NOMO-1 treated with DMSO at 0.1 percent for 48 hours (cell line): Measurements from ENCODE around the gene FPR1.
"Not testable (repeated sequence)": the region's sequence is repeated elsewhere in the genome, so short reads cannot be mapped to it uniquely, and the experiment has no call there.

Experiments used
- DNase-seq: peaks from one replicate; lab custom pipeline; 2025; ENCODE audit not compliant: unreplicated experiment; lab: John Stamatoyannopoulos, UW

The FPR1 gene

DNA sequence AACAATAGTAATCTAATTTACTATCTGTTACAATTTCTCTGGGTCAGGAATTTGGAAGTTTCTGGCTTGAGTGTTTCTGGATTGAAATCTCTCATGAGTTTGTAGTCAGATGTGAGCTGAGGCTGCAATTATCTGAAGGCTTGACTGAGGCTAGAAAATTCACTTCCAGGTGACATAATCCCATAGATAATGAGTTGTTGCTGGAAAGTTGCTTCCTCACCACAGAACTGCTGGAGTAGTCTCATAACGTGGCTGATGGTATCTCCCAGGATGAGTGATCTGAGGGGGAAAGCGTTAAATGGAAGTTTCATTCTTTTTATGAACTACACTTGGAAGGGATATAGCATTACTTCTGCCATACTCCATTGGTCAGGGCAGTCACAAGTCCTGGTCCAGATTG lies 28.0 kb upstream of the FPR1 start:
- DNase-seq = no peak

DNA sequence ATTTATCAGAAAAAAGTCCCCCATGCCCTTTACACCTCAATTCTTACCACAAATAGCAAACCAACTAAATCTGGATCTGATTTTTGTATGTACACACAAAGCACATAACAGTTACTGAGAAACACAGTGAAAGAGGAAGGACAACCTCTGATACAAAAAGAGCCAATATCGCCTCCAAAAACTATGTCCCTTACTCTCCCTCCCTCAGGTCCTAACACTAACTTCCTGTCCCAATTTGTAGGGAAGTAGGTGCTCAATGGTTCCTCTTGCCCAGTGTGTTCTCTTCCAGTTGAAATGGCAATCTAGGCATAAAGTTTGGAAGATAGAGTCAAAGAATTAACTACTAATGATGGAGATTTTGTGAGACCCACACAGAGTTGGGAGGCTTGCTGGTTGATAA lies 27.5 kb upstream of the FPR1 start:
- no peak for DNase-seq

DNA sequence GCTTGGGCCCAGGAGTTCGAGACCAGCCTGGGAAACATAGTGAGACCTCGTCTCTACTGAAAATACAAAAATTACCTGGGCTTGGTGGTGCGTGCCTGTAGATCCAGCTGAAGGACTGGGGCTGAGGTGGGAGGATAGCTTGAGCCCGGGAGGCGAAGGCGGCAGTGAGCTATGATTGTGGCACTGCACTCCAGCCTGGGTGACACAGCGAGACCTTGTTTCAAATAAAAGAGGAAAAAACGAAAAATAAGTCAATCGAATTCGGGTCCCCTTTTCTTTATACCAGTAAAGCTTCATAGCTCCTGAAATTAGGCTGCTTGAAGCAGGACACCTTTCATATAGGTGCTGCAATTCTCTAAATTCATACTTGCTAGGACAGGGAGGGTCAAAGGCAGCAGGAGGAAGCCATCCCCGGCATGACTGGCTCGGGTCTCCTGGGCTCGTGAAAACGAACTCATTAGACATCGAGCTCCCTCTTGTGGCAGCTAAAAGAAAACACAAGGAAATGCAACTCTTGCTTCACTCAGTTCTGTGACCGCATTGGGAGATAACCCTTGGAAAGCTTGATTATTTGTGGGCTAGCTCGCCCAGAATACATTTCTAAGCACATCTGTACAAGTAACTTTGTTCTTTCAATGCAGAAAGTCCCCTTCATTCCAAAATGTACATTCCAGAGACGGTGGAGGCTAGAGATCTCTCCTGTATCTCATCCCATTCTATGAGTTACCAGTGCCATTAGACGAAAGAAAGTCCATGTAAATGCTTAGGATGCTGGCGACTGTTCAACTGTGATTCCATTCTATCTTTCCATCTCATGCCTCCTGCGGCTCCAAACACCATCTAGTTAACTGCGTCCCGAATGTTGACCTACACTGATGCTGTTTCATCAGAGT lies 26.1 kb upstream of the FPR1 start:
- DNase-seq = peak; percentile 77

DNA sequence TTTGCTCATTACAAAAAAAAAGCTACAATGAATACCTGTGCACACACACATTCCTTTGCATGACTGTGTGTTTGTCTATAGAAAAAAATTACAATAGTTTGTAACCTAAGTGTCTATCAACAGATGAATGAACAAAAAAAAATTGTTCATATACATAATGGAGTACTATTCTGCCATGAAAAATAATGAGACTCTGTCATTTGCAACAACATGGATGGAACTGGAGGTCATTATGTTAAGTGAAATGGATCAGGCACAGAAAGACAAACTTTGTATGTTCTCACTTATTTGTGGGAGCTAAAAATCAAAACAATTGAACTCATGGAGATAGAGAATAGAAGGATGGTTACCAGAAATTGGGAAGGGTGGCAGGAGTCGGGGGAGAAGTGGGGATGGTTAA lies 24.9 kb upstream of the FPR1 start:
- not testable (repeated sequence) for DNase-seq

DNA sequence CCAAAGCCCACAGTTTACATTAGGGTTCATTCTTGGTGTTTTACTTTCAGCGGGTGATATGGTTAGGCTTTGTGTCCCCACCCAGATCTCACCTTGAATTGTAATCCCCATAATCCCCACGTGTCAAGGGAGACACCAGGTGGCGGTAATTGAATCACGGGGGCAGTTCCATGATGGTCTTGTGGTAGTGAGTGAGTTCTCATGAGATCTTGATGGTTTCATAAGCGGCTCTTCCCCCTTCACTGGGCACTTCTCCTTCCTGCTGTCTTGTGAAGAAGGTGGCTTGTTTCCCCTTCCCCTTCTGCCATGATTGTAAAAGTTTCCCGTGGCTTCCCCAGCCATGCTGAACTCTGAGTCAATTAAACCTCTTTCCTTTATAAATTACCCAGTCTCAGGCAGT lies 21.3 kb upstream of the FPR1 start:
- peak; percentile 20 for DNase-seq

DNA sequence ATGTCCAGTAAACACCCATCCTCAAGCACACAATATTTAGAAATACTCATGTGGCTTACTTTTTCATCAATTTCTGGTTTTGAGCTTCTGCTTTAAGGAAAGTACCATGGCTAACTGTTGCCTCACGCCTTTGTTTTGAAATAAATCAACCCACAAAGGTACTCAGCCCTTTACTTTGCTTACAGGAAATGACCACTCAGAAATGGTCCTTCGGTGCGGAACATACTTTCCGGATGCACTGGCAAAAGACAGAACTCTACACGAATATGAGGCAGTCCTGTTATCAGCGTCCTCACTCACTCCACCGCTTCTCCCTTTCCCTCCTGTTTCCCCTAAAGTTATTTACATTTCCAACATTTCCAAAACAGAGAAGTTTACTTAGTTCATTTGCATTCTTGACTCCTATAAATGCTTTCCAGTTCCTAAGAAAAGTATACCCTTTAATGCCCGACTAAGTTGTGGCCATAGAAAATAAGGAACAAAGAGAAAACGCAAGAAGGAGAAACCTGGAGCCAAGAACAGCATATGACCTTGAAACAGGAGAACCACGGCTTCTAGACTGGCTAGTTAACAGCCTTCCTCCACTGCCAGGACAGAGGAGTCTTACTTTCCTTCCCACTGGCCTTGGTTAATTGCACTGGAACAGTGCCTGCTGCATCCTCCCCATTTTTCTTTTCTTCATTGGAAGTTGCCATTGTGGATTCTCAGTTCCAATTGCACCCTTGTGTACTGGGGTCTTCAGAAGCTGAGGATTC lies 19.9 kb upstream of the FPR1 start:
- DNase-seq = peak; percentile 95

DNA sequence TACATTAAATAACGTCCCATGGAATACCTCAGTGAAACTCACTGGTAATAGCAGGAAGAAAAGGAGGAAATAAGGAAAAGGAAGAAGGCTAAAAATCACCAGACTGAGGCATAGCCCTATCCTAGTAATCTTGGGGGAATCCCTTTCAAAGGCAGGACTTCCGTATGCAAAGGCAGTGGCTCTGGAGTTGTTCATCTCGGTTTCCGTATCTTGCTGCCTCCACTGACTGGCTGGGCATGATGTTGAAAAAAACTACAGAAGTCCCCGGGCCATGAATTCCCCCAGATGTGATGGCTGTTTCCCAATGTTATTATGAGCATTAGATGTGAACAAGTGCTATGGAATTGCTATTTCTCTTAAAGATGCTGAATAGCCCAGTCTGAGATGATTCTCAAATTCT lies 14.8 kb upstream of the FPR1 start:
- no peak for DNase-seq

DNA sequence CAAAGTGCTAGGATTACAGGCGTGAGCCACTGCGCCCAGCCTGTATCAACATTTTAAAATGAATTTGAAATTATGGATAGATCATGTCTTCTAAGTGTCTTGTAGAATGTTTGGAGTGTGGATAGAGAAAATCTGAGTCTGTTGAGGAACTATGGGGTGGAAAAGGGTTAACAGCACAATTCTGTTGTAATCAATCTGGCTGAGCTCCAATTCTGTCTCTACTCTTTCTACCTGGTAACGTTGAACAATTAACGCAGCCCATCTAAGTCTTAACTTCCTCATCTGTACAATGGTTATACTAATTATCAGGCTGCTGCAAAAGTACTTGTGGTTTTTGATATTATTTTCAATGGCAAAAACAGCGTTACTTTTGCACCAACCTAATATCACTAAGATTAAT lies 13.4 kb upstream of the FPR1 start:
- peak; percentile 61 for DNase-seq

DNA sequence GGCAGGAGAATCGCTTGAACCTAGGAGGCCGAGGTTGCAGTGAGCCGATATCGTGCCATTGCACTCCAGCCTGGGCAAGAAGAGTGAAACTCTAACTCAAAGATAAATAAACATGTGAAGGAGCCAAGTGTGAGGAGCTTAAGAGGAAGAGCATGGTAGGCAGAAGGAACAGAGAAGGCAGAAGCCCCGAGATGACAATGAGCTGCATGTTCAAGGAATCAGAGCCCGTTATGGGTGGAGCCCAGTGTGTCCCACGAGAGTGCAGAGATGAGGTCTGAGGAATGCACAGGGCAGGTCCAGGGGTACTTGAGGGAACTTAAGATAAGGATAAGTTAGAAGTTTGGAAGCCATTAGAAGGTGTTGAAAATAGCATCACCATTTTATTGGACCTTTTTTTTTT lies 10.0 kb upstream of the FPR1 start:
- DNase-seq = no peak

DNA sequence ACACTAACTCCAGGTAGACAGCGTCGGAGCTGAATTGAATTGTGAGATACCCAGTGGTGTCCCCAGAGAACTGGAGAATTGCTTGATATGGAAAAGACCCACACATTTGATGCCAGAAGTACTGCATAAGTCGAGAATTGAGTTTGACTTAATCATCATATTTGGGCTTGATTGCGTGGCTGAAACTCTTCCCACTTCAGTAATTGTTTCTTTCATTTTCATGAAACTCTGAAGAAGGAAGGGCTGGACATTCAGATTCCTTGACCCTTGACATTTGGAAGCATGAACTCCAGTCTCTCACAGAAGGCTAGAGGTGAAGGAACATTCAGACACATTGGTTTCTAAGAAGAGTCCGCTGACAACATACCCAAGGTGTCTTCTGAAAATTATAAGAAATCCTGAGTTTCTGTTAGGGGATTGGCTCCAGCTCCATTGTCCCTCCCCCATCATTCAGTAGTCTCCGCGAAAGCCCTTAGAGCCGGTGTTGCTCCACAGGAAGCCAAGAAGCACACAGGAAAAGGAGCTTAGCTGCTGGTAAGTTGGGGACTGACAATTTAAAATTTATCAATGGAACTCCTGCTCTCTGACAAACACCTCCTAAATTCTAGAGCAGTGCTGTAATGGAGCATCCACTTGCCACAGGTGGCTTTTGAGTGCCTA lies 9.1 kb upstream of the FPR1 start, which contains the start of gene FPR2:
Gene FPR2 (plus strand): TSS at position 484 of the 660 bp plus-strand sequence. CDS start 7,479 bp downstream, outside the sequence.
- DNase-seq = peak; percentile 54

DNA sequence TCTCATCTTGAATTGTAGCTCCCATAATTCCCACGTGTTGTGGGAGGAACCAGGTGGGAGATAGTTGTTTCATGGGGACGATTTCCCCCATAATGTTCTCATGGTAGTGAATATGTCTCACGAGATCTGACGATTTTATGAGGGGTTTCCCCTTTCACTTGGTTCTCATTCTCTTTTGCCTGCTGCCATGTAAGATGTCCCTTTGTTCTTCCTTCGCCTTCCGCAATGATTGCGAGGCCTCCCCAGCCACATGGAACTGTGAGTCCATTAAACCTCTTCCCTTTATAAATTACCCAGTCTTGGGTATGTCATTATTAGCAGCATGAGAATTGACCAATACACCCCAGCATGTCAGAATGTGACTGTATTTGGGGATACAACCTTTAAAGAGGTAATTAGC lies 3.9 kb upstream of the FPR1 start:
- DNase-seq = no peak

DNA sequence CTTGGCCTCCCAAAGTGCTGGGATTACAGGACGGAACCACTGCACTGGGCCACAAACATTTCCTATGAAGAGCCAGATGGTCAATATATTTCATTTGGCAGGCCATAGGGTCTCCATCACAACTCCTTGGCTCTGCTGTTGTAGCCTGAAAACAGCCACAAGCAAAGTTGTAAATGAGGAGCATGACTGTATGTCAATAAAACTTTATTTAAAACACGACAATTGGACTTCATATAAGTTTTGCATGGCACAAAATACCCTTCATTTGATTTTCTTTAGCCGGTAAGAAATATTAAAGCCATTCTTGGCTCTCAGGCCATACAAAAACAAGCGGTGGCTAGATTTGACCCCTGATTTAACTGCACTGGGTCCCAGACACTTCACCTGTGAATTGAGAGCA lies 3.1 kb upstream of the FPR1 start:
- DNase-seq = no peak

DNA sequence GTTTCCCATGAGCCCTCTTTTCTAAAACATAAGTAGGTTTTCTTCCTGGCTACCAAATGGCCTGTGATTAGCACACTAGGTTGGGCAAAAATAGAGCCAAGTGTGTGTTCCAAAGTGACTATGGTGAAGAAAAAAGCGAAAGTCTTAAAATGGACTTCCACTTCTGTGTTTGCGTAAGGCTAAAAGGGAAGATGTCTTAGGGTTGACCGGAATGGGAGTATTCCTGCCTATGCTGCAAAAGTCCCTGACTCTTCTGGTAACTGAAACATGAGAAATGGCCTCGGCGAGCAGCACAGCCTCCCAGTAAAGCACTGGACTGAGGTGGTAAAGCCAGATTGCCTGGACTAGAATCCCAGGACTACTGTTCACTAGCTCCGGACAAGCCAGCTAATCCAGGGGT lies 2.4 kb upstream of the FPR1 start:
- peak; percentile 75 for DNase-seq

DNA sequence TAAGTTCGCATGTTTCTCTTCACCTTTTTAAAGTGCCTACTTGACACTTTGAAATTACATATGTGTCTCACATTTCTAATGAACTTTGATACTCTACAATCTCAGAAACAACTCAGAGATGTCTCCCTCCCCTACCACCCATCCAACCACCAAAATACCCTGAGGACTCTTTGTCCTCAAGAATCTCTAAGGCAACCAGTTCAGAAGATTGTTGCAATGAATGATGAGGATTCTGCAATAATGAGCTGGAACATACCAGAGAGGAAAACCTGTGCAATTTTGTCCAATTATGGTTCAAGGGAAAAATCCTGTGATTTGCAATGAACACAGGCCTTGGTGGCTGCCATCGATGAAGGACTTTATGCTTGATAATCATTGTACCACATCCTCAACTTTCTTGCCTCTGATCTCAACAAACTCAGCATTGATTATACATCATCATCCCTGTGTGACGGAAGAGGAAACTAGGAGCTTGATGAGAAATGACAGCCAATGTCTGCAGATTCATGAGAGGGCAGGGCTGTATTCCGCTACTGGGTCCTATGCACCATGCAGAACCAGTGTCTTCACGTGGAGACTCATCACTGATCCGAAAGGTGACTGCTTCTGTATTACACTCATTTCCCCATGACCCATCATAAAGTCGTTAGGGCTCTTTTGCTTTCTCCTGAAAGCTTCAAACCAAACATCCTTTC lies 1.1 kb downstream of the FPR1 start:
- peak; percentile 4 for DNase-seq

DNA sequence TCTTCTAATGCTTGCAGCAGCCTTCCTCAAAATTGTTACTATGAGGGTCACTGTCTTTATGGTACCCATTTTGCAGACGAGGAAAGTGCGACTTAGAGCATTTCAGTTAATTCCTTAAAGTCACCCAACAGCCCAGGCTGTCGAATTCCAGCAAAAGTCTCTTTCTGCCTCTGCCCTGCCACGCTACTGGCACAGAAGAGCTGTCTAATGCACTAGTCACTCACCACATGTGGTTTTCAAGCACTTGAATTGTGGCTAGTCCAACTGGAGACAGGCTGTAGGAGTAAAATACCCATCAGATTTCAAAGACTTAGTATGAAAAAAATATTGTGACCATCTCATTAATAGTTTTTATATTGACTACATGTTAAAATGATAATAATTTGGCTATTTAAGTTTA lies 1.7 kb downstream of the FPR1 start:
- DNase-seq = no peak

DNA sequence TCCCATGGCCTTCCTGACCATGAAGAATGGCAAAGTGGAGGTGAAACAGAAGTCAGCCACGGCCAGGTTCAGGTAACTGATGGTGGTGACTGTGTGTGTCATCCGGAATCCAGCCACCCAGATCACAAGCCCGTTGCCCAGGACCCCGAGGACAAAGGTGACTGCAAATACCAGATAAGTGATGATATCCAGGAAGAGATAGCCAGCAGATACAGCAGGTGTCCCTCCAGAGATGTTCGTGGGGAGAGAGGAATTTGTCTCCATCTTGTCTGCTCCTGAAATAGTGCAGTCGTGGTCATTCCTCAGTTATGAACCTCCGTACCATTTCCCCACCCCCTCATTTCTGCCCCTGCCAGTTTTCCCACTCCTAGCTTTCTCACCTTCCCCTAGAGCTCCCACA lies 4.9 kb downstream of the FPR1 start:
- DNase-seq = no peak

DNA sequence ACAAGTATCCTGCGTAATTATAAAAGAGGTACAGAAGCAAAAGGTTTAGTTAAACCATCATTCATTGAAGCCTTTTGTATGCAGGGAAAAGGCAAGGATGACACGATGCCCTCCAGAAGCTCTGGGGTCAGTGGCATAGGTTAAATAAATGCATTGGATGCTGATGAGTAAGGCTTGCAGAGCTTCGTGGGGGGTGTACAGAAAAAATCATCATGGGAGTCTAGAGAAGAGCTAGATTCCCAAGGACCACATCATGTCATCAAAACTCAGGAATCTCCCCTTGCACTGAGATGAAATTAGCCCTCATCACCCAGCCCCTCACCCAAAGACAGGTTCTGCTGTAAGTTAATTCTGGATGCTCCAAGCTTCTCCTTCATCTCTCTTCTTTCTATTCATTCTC lies 8.3 kb downstream of the FPR1 start:
- no peak for DNase-seq

DNA sequence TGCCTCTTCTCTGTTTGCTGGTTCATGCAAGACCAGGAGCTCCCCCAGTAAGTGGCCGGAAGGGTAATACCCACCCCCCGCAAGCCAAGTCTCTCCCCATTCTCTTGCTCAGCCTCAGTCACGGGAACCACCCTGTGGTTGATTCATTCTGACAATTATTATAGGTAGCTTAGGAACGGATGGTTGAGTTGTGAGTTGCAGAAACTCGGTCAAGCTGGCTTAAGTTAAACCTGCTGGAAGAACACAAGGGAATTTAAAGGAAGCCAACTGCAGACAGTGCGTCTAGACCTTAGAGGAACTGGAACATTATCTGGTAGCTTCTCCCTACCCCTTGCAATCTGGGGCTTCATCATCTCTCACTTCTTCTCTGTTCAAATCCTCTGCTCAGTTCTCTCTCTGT lies 8.9 kb downstream of the FPR1 start:
- peak; percentile 69 for DNase-seq

DNA sequence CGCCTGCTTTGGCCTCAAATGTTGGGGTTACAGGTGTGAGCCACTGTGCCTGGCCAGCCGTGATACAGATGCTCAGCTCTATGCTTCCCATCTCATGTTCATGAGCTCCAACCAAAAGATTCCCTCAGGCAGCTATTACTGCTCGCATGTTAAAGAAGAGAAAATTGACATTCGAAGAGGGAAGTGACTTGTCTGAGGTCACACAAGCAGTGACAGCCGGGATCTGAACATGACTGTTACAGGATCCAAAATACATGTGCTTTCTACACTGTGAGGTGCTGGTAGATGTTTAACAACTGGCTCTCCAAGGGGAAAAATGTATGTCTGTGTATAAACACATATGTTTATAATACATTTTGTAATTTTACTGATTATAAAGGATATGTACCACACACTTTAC lies 11.3 kb downstream of the FPR1 start:
- DNase-seq = peak; percentile 49

DNA sequence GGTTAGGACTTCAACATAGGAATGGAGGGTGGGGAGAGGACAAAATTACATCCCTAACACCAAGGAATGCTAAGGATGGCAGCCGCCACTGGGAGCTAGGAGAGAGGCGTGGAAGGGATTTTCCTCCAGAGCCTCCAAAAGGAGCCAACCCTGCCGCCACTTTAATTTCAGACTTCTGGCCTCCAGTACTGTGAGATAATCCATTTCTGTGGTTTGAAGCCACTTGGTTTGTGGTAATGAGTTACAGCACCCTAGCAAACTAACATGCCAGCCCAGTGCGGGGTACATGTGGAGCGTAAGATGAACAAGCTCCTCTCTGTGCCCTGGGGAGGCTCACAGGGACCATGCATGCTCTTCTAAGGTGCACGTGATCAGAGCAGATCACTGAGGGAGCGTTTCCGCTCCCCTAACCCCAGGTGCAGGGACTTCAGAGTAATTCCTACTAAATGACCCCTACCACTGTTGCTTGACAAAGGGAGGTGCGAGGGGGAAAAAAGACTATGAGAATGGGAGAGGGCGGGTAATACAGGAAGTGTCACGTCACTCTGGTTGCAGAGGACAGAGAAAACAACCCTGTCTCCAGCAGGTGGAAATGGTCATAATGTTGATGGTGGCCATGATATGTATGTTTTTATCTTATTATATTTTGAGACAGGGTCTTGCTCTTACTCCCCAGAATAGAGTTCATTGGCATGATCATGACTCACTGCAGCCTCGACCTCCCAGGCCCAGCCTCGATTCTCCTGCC lies 12.0 kb downstream of the FPR1 start:
- DNase-seq = no peak
